Measurements from ENCODE around the gene CLASP1.
"Not testable (repeated sequence)": the region's sequence is repeated elsewhere in the genome, so short reads cannot be mapped to it uniquely, and the experiment has no call there.

The CLASP1 gene

GRCh38 chr2:121468936-121469335 lies 180.3 kb downstream of the CLASP1 start:
- no peak for DNase-seq

- no peak for DNase-seq
Measured at GRCh38 chr2:121459291-121459690, 190.0 kb downstream of the CLASP1 start.

GRCh38 chr2:121456325-121456724 lies 192.9 kb downstream of the CLASP1 start:
- no peak for DNase-seq

GRCh38 chr2:121455446-121455845 lies 193.8 kb downstream of the CLASP1 start:
- DNase-seq: no peak

GRCh38 chr2:121454549-121455090 lies 194.6 kb downstream of the CLASP1 start:
- no peak for DNase-seq

GRCh38 chr2:121451398-121451797 lies 197.9 kb downstream of the CLASP1 start:
- DNase-seq: no peak

GRCh38 chr2:121450301-121450700 lies 199.0 kb downstream of the CLASP1 start:
- no peak for DNase-seq

- no peak for DNase-seq
Measured at GRCh38 chr2:121446647-121447241, 202.5 kb downstream of the CLASP1 start.

GRCh38 chr2:121442889-121443288 lies 206.4 kb downstream of the CLASP1 start:
- DNase-seq: no peak

- DNase-seq: not testable (repeated sequence)
Measured at GRCh38 chr2:121438290-121438689, 211.0 kb downstream of the CLASP1 start.

- no peak for DNase-seq
Measured at GRCh38 chr2:121436918-121437317, 212.3 kb downstream of the CLASP1 start.

- no peak for DNase-seq
Measured at GRCh38 chr2:121435790-121436189, 213.5 kb downstream of the CLASP1 start.

- no peak for DNase-seq
Measured at GRCh38 chr2:121431214-121431613, 218.0 kb downstream of the CLASP1 start.

GRCh38 chr2:121429927-121430520 lies 219.2 kb downstream of the CLASP1 start:
- no peak for DNase-seq

GRCh38 chr2:121429119-121429903 lies 220.0 kb downstream of the CLASP1 start:
- no peak for DNase-seq

GRCh38 chr2:121427187-121427689 lies 222.0 kb downstream of the CLASP1 start:
- DNase-seq: no peak

GRCh38 chr2:121420486-121420885 lies 228.8 kb downstream of the CLASP1 start:
- DNase-seq: no peak

GRCh38 chr2:121419081-121419699 lies 230.1 kb downstream of the CLASP1 start:
- DNase-seq: no peak

GRCh38 chr2:121418494-121419058 lies 230.7 kb downstream of the CLASP1 start:
- DNase-seq: no peak

- no peak for DNase-seq
Measured at GRCh38 chr2:121417826-121418225, 231.4 kb downstream of the CLASP1 start.

- DNase-seq: no peak
Measured at GRCh38 chr2:121415727-121416126, 233.5 kb downstream of the CLASP1 start.

- no peak for DNase-seq
Measured at GRCh38 chr2:121412349-121412748, 236.9 kb downstream of the CLASP1 start.

GRCh38 chr2:121409966-121410365 lies 239.3 kb downstream of the CLASP1 start:
- no peak for DNase-seq

Measured in stimulated activated CD4-positive, alpha-beta T cell treated with anti-CD3 and anti-CD28 coated beads, Interleukin-2, amount 100 ng/mL, for 48 hours (primary cell).